ENCODE measurements around the gene DLX4. TPM values are rescaled to one million over a fixed set of nuclear protein-coding genes. Genes with fewer than 3 reads are reported as not detected.

DLX4 gene
- total RNA-seq, 4 donors from 2014 or later, result 0.37 TPM; not detected in 3

GRCh38 chr17:49991409-49991808 is 22.4 kb downstream of the DLX4 start:
- TF ChIP-seq, protein P1, sequence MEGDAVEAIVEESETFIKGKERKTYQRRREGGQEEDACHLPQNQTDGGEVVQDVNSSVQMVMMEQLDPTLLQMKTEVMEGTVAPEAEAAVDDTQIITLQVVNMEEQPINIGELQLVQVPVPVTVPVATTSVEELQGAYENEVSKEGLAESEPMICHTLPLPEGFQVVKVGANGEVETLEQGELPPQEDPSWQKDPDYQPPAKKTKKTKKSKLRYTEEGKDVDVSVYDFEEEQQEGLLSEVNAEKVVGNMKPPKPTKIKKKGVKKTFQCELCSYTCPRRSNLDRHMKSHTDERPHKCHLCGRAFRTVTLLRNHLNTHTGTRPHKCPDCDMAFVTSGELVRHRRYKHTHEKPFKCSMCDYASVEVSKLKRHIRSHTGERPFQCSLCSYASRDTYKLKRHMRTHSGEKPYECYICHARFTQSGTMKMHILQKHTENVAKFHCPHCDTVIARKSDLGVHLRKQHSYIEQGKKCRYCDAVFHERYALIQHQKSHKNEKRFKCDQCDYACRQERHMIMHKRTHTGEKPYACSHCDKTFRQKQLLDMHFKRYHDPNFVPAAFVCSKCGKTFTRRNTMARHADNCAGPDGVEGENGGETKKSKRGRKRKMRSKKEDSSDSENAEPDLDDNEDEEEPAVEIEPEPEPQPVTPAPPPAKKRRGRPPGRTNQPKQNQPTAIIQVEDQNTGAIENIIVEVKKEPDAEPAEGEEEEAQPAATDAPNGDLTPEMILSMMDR (IDR thresholded peaks at IDR 0.05), result no peak
- ATAC-seq (ENCODE audit: low FRiP score) (no peak), DNase-seq (ENCODE audit: low spot score) (no peak)

DNA sequence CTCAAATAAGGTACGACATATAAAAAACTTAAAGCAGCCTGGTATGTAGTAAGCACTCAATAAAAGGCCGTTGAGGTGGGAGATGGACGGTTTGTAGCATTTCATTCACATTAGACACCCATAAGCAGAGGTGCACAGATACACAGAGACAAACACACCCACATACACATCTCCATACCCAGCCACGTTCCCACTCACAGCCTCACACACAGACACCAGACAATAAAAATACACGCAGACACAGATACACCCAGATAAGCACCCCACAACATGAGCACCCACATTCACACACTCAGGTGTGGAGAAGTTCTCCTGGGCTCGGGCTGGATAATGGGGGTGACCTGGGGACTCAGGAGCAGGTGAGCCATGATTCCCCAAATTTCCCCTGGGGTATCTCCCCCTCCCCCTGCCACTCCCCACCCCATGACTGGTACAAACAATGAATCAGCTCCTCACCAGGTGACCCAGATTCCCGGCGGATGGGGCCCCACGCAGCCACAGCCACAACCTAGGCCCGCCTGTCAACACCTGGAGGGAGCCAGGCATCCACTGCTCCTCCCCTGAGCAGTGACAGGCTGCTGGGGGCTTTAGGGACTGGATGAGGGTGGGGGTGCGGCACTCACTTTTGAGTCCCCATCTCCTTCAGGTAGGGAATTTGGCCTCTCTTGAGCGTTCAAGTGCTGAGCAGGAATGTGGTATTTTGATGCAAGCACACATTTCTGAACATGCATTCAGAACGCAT is 23.4 kb downstream of the DLX4 start:
- DNase-seq (ENCODE audit: low spot score) (no peak), ATAC-seq (ENCODE audit: low FRiP score) (no peak)
- TF ChIP-seq, protein P1 (IDR thresholded peaks at IDR 0.05), result no peak

- TF ChIP-seq, protein P1 (IDR thresholded peaks at IDR 0.05), result no peak
- no peak for DNase-seq (ENCODE audit: low spot score)
These were observed 24.0 kb downstream of the DLX4 start for GRCh38 chr17:49992933-49993422.

GRCh38 chr17:49993423-49994060 is 24.6 kb downstream of the DLX4 start:
- ATAC-seq (ENCODE audit: low FRiP score), result peak; percentile 34
- TF ChIP-seq, protein P1 (IDR thresholded peaks at IDR 0.05), result no peak
- no peak for DNase-seq (ENCODE audit: low spot score)

More at GRCh38 chr17:49992933-49993422, 24.0 kb downstream of the DLX4 start:
- no peak for ATAC-seq (ENCODE audit: low FRiP score)

DNA sequence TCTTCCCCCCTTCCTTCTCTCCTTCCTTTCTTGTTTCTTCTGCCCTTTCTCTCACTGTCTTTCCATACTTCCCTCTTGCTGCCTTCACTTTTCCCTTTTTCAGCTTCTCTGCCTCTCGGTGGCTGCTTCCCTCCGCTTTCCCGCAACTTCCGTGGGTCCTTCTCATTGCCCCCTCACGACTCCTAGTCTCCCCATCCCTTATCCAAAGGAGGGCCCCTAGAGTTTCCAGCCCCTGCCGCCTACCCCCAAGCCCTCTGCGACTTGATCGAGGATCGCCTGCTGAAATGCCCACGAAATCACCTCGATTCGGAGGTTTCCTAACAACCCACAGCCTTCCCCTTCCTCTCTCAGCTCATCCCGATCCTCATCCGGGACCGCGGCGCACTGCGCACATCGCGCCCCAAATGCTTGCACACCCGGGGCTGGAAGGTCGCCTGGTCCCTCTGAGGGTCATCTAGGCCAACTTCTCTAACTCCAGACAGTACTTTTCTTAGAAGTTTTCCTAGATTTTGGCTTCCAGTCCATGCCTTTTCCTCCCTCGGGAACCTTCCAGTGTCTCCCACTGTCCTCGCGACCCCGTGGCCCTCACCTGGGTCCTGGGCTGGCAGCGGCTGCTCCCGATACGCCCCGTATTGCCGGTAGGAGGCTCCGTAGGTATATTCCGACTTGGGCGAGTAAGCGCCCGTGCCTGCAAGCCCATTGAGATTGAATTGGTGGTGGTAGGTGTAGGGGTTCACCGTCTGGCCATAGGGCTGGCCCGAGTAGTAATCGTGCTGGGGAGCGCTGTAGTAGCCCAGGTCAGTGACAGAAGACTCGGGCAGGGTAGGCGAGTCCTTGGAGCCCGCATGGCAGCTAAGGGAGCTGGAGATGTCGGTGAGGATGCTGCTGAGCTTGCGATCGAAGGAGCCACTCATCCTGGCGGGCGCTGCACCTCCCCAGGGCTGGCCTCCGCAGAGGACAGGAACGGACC is 25.4 kb downstream of the DLX4 start:
- TF ChIP-seq, protein P1 (IDR thresholded peaks at IDR 0.05), result no peak
- ATAC-seq (ENCODE audit: low FRiP score), result no peak

GRCh38 chr17:49995055-49995738 is 26.2 kb downstream of the DLX4 start, which contains the start of gene DLX3:
TSS of gene DLX3 (minus strand) at chr17:49995224. CDS start at chr17:49994998, 226 bp downstream.
- DNase-seq (ENCODE audit: low spot score) (peak; percentile 34), ATAC-seq (ENCODE audit: low FRiP score) (no peak)
- TF ChIP-seq, protein P1 (IDR thresholded peaks at IDR 0.05), result no peak

More for the DNA sequence above, 25.4 kb downstream of the DLX4 start:
- DNase-seq (ENCODE audit: low spot score), result no peak
